Stimulated activated CD4-positive, alpha-beta T cell treated with anti-CD3 and anti-CD28 coated beads, TNF-alpha, amount 100 ng/mL, for 24 hours (primary cell): ENCODE data around the gene ECSIT.
"Not testable (repeated sequence)": the region's sequence is repeated elsewhere in the genome, so short reads cannot be mapped to it uniquely, and the experiment has no call there.

Experiments used
- DNase-seq, 3 experiments: peaks; one replicate each; pipeline ENCODE4 v3.0.0-alpha.2; 2020; ENCODE audit warnings: low read depth in 3 of 3

Gene ECSIT, protein sequence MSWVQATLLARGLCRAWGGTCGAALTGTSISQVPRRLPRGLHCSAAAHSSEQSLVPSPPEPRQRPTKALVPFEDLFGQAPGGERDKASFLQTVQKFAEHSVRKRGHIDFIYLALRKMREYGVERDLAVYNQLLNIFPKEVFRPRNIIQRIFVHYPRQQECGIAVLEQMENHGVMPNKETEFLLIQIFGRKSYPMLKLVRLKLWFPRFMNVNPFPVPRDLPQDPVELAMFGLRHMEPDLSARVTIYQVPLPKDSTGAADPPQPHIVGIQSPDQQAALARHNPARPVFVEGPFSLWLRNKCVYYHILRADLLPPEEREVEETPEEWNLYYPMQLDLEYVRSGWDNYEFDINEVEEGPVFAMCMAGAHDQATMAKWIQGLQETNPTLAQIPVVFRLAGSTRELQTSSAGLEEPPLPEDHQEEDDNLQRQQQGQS

GRCh38 chr19:11528551-11529341, at the start of gene ECSIT:
Gene ECSIT (minus strand): TSS chr19:11529134. CDS start chr19:11519170, 9,964 bp downstream.
- DNase-seq, result peak; percentile 84 to 95 (median 93)

DNA sequence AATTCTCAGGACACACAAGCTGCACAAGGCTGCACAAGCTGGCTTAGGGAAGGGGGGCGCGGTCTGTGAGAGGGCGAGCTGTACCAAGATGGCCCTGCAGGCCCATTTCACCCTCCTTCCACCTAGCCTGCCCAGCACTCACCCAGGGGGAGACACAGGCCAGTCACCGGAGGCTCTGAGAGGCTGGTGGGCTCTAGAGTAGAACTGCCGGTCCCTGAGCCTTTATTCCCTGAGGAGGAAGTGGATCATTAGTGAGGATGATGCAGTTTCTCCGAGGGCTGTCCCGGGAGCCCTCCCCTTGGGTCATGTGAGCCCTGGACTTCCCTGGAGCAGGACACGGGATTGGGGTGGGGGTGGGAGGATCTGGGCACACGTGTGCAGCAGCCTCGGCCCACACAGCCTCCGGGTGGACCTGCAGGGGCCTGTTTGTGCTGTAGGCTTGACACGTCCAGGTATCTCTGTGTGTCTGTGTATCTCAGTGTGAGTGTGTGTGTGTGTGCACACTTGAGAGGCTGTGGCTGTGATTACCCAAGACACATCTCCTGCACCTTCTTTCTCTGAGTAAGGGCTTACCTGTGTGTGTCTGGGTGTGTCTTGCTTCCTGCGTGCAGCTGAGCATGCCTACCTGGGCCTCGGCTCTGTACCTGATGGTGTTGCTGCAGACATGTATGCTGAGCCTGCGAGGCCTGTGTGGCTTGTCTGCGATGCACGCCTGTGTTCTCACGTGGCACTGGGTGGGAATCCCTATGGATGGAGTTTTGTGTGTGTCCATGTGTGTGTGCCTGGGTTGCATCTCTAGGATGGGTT, 48.7 kb upstream of the ECSIT start, which contains the start of gene ACP5:
Gene ACP5 (minus strand): TSS at position 195 of the 807 bp plus-strand sequence. CDS start 328 bp downstream, outside the sequence.
- no peak for DNase-seq

DNA sequence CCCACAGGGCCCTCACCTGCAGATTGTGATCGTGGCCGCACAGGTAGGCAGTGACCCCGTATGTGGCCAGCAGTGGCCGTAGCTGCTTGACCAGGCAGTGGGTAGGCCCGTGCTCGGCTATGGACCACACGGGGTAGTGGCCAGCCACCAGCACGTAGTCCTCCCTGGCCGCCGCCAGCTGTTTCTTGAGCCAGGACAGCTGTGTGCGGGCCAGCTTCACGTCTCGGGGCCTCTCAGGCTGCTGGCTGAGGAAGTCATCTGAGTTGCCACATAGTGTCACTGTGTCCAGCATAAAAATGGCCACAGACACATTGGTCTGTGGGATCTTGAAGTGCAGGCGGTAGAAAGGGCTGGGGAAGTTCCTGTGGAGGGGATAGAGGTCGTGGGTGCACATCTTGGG, 47.3 kb upstream of the ECSIT start:
- no peak for DNase-seq

DNA sequence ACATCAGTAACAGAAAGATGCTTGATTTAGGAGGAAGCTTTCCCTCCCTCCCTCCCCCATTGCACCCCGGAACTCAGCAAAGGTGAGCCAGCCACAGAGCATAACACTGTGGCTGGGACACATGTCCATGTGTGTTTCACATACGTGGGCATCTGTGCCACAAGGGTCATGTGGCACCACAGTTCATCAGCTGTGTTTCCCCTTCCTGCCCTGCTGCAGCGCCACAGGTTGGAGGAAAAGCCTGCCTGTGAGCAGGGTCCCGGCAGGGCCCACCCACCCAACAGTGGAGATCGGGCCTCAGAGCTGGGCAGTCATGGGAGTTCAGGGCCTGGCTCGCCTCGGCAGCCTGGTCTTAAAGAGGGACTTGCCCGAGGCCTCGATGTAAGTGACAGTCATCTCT, 45.8 kb upstream of the ECSIT start:
- no peak for DNase-seq

- DNase-seq, result not testable (repeated sequence)
Measured at GRCh38 chr19:11573763-11574162, 44.8 kb upstream of the ECSIT start.

DNA sequence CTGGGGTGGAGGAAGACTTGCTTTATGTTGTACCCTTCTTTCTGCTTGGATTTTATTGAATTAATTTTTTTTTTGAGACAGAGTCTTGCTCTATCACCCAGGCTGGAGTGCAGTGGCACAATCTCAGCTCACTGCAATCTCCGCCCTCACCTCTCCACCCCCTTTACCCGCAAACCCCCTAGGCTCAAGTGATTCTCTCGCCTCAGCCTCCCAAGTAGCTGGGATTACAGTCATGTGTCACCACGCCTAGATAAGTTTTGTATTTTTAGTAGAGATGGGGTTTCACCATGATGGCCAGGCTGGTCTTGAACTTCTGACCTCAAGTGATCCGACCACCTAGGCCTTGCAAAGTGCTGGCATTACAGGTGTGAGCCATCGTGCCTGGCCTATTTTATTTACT, 44.4 kb upstream of the ECSIT start:
- not testable (repeated sequence) for DNase-seq

- DNase-seq, result no peak
Measured at GRCh38 chr19:11570039-11570462, 41.1 kb upstream of the ECSIT start.

DNA sequence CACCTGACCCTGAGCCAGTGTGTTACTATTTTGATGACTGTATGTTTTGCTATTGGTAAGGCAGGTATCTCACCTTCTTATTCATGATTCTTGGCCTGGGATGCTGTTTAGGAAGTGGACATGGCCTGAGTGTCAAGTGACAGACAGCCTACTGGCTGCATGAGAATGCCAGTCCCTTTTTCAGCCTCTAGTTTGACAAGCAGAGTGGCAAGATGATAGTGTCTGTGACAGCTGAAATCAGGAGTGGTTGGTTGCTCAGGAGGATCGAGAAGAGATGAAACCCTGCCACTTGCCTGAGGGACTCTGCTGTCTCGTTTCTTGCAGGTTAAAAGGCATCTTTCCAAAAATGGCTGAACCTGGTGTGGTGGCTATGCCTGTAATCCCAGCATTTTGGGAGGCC, 37.2 kb upstream of the ECSIT start:
- no peak for DNase-seq

DNA sequence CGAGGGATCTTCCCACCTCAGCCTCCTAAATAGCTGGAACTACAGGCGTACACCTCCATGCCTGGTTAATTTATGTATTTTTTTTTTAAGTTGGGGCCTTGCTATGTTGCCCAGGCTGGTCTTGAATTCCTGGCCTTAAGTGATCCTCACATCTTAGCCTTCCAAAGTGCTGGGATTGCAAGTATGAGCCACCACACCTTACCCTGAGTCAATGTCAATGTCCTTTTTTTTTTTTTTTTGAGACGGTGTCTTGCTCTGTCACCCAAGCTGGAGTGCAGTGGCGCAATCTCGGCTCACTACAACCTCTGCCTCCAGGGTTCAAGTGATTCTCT, 36.7 kb upstream of the ECSIT start:
- DNase-seq, result not testable (repeated sequence)

GRCh38 chr19:11564082-11564807, 35.3 kb upstream of the ECSIT start:
- DNase-seq, result not testable (repeated sequence)

- no peak for DNase-seq
Measured at GRCh38 chr19:11563532-11563931, 34.6 kb upstream of the ECSIT start.

- peak; percentile 31 to 45 (median 31) for DNase-seq
Measured at GRCh38 chr19:11560404-11561051, 31.6 kb upstream of the ECSIT start.

DNA sequence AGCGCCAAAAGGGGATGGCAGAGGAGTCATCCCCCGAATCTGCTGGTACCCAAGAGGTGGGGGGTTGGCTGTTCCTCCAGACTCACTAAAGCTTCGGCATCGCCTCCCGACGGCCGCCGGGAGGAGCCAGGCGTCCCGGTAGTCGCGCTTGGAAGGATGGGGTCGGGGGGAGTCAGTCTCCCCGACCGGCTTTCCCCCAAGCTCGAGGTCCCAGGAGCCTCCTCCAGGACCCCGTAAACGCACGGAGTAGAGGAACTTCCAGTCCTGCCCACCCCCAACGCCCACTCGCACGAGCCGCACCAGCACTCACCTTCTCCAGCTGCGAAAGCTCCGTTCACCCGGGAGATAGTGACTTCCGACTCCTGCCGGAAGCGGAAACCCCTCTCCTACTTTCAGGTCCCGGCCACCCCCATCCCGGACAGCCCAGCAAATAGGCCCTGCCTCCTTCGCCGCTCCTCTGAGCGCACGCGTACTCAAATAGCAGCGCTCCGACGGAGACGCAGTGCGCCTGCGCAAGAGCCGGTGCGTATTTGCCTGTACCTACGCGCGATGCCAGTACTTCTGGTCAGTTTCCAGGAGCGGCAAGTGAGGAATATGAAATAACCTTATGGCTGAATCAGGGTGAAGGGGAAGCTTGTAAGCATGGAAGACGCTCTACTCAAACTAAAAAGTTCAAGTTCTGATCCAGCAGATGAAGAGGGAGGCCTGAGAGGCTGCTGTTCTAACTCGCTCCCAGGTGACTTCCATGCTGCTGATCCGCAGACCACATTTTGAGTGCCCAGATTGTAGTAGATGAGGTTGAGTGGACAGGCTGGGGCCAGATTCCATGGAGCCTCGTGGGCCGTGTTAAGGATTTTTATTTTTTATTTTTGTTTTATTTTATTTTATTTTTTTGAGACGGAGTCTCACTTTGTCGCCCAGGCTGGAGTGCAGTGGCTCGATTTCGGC, 30.2 kb upstream of the ECSIT start, which contains the start of gene ELOF1:
Gene ELOF1 (minus strand): TSS at position 350 of the 948 bp plus-strand sequence. CDS start 4,883 bp downstream, outside the sequence.
- DNase-seq, result peak; percentile 92 to 97 (median 95)

DNA sequence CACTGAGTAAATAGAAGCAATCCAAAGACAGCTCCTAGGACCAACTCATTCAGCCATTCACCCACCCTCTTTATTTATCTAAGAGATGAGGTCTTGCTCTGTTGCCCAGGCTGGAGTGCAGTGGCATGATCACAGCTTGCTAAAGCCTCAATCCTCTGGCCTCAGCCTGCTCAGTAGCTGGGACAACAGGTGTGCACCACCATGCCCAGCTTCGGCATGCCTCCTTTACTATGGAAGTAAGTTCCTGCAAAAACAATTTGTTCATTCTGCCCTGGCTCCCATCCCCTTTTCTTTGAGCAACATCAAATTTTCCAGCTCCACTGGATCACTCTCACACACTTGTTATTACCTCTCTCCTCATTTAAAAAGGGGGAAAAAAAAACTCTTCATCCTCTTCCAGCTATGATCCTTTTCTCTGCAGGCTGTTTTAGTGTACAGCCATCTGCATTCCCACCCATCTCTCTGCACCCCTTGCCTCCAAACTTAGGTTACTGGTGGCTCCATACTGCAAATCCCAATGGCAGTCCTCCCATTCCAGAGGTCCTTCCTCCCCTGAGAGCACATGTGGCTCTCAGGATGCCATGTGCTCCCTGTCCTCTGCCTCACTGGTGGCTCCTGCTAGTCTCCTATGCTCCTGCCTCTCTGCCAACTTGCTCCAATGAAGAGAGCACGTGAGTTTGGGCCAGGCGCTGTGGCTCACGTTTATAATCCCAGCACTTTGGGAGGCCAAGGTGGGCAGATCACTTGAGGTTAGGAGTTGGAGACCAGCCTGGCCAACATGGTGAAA, 27.9 kb upstream of the ECSIT start:
- no peak for DNase-seq

DNA sequence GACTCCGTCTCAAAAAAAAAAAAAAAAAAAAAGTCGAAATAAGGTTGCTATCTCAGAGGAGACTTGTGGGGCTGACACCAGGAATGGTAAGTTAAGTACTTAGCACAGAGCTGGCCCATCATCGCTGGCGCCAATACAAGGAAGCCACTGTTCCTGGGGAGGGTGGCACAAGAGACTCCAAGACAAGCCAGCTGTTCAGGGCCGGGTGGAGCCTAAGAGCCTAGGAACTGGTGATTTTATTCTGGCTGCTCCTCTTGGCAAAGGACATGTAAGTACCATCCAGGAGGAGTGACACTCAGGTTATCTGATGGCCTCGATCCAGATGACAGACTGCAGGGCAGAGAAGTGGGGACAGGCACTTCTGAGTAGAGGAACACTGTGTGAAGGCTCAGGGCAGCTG, 26.3 kb upstream of the ECSIT start:
- DNase-seq, result no peak

DNA sequence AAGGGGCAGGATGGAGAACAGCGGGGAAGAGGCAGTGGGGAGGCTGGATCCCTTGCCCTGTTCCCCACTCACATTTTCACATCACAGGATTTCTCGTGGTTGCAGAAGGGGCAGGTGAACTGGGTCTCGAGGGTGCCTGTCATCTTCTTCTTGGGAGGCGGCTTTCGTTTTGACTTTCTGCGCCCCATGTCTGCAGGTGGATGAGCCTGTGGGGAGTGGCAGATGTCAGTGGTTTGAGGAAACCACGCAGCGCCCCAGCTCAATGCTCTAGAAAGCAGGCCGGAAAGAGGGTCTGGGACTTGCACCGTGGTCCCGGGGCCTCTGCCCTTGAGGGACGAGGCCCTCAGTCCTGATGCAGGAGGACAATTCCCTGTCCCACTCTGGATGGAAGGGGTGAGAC, 25.2 kb upstream of the ECSIT start:
- DNase-seq, result no peak

- no peak for DNase-seq
Measured at GRCh38 chr19:11552666-11553372, 23.9 kb upstream of the ECSIT start.
